ENCODE results near the gene MATN1. TPM values are rescaled to one million over a fixed set of nuclear protein-coding genes. Genes with fewer than 3 reads are reported as not detected.

MATN1 gene
- total RNA-seq, 1 donor, result 1.6 TPM

GRCh38 chr1:30670240-30671060 is 52.9 kb downstream of the MATN1 start:
- H3K4me1 ChIP-seq (ENCODE audit: insufficient read depth, low read length), result no peaks in the 10 kb centered on the region
- no peaks in the 10 kb centered on the region for H3K9me3 ChIP-seq (ENCODE audit: low read depth, low read length)
- H3K27me3 ChIP-seq (ENCODE audit: insufficient read depth, low read length), result no peaks in the 10 kb centered on the region
- no peak overlapping the region for H3K4me3 ChIP-seq (ENCODE audit: low read length)

DNA sequence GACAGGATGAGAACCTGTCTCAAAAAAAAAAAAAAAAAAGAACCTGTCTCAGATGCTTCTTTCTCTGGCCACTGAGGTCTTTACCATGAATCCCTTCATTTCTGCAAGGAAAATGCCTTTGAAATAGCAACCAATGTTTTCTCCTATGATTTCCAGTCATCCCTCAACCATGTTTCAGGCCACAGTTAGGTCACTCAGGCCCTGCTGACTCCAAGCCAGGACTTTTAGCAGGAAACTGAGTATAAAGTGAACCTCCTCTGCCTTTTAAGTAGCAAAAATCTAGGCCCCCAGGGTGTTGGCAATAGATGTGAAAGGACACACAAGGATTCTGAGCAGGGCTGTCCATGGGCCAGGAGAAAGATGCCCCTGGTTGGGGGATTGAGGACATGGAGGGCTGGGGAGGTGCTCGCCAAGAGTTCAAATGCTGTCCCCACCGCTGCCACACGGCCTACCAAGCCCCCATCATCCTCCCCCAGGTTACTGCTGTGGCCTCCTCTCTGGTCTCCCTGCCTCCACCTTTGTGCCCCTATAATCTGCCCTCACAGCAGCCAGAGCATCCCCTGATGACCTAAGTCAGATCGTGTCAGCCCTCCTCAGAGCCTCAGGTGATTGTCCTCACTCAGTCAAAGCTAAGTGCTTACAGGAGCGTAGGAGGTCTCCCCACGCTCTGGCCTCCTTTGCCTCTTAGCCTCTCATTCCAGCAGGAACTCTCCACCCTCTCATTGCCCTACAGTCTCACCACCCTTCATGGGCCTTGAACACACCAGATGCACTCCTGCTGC is 54.6 kb downstream of the MATN1 start:
- Histone ChIP-seq H3K4me3 (ENCODE audit: low read length) (no peak overlapping the region), H3K9me3 (ENCODE audit: low read depth, low read length) (no peaks in the 10 kb centered on the region), H3K4me1 (ENCODE audit: insufficient read depth, low read length) (no peaks in the 10 kb centered on the region), H3K27me3 (ENCODE audit: insufficient read depth, low read length) (no peaks in the 10 kb centered on the region)

- H3K9me3 ChIP-seq (ENCODE audit: low read depth, low read length), result no peaks in the 10 kb centered on the region
- H3K27me3 ChIP-seq (ENCODE audit: insufficient read depth, low read length), result no peaks in the 10 kb centered on the region
- H3K4me1 ChIP-seq (ENCODE audit: insufficient read depth, low read length), result no peaks in the 10 kb centered on the region
- H3K4me3 ChIP-seq (ENCODE audit: low read length), result no peak overlapping the region
These were observed 55.4 kb downstream of the MATN1 start for GRCh38 chr1:30668024-30668423.

- Histone ChIP-seq H3K9me3 (ENCODE audit: low read depth, low read length) (no peaks in the 10 kb centered on the region), H3K4me3 (ENCODE audit: low read length) (no peak overlapping the region), H3K4me1 (ENCODE audit: insufficient read depth, low read length) (no peaks in the 10 kb centered on the region), H3K27me3 (ENCODE audit: insufficient read depth, low read length) (no peaks in the 10 kb centered on the region)
These were observed 56.6 kb downstream of the MATN1 start for GRCh38 chr1:30666756-30667273.

GRCh38 chr1:30665216-30666010 is 58.0 kb downstream of the MATN1 start:
- no peaks in the 10 kb centered on the region for H3K4me1 ChIP-seq (ENCODE audit: insufficient read depth, low read length)
- H3K4me3 ChIP-seq (ENCODE audit: low read length), result no peak overlapping the region
- H3K9me3 ChIP-seq (ENCODE audit: low read depth, low read length), result no peaks in the 10 kb centered on the region
- no peaks in the 10 kb centered on the region for H3K27me3 ChIP-seq (ENCODE audit: insufficient read depth, low read length)

DNA sequence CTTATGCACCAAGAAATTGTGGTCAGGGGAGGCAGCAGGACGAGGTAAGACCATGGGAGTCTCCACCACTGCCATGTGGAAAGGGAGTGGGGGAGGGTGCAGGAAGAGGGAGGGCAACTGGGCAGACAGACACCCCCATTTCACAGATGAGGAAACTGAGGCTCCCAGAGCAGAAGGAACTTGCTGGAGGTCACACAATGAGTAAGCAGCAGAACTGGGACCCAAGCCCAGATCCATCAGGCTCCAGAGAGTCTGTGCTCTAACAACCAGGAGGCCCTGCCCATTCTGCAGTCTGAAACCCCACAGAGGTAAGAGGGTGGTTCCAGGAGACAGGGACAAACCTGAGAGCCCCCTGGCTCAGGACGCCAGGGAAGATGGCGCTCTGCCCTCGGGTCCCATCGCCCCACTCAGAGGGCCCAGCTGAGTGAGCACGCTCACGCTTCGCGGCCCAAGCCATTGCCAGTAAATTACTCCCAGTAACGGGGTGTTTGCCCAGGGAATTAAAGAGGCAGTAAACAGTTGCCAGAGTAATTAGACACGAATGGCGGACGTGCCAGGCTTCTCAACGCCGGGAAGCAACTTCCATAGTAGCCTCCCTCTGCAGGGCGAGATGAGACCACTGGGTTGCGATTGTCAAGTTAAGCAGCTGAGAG is 59.2 kb downstream of the MATN1 start:
- Histone ChIP-seq H3K4me3 (ENCODE audit: low read length) (no peak overlapping the region), H3K27me3 (ENCODE audit: insufficient read depth, low read length) (no peaks in the 10 kb centered on the region), H3K9me3 (ENCODE audit: low read depth, low read length) (no peaks in the 10 kb centered on the region), H3K4me1 (ENCODE audit: insufficient read depth, low read length) (no peaks in the 10 kb centered on the region)

- H3K27me3 ChIP-seq (ENCODE audit: insufficient read depth, low read length), result no peaks in the 10 kb centered on the region
- H3K4me3 ChIP-seq (ENCODE audit: low read length), result no peak overlapping the region
- H3K9me3 ChIP-seq (ENCODE audit: low read depth, low read length), result no peaks in the 10 kb centered on the region
- no peaks in the 10 kb centered on the region for H3K4me1 ChIP-seq (ENCODE audit: insufficient read depth, low read length)
These were observed 59.7 kb downstream of the MATN1 start for GRCh38 chr1:30663596-30664091.

- Histone ChIP-seq H3K4me1 (ENCODE audit: insufficient read depth, low read length) (no peaks in the 10 kb centered on the region), H3K9me3 (ENCODE audit: low read depth, low read length) (no peaks in the 10 kb centered on the region), H3K4me3 (ENCODE audit: low read length) (no peak overlapping the region), H3K27me3 (ENCODE audit: insufficient read depth, low read length) (no peaks in the 10 kb centered on the region)
These were observed 61.0 kb downstream of the MATN1 start for GRCh38 chr1:30662291-30662840.

DNA sequence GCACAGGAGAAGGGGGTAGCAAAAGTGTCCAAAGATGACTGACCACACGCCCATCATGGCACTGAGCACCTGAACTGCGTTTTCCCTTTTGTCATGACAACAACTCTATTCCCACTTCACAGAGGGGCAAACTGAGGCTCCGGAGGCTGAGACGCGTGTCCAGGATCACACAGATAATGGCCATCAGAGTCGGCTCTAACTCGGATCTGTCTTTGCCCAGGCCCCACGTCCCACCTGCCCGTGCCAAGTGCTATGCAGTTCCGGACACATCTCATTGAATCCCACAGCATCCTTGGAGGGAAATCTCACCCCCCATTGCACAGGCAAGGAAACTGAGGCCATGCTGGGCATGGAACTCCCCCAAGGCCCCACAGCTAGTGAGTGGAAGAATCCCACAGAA is 62.1 kb downstream of the MATN1 start:
- Histone ChIP-seq H3K27me3 (ENCODE audit: insufficient read depth, low read length) (no peaks in the 10 kb centered on the region), H3K4me3 (ENCODE audit: low read length) (no peak overlapping the region)

More for the DNA sequence above, 62.1 kb downstream of the MATN1 start:
- Histone ChIP-seq H3K4me1 (ENCODE audit: insufficient read depth, low read length) (no peaks in the 10 kb centered on the region), H3K9me3 (ENCODE audit: low read depth, low read length) (no peaks in the 10 kb centered on the region)

Other genes with a start within 250 kb of the MATN1 start
- gene LAPTM5, start 34.2 kb upstream of the MATN1 start, total RNA-seq, result 719 TPM
- gene SDC3, start 185.2 kb upstream of the MATN1 start, total RNA-seq, result 0.73 TPM

All from mononuclear cell (primary cell).